ENCODE results near the gene TEX14.

DNA sequence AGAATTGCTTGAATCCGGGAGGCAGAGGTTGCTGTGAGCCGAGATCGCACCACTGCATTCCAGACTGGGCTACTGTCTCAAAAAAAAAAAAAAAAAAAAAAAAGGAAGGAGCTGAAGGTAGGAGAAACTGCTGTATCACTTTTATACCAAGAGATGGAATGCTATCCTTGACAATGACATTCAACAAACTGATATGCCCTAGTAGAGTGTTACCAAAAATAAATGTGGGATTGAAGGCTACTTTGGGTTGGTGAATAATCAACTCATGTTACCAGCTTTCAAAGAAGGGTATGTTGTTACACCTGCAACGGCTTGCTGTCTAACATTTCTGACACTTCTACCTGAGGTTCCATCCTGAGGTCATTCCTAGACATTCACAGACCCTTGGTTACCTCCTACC is 84.9 kb downstream of the TEX14 start:
- no peak for TF ChIP-seq SP1 (IDR thresholded peaks at IDR 0.05)
- TF ChIP-seq NFRKB (IDR thresholded peaks at IDR 0.05), result no peak
- TF ChIP-seq CTBP1 (IDR thresholded peaks at IDR 0.05; ENCODE audit: borderline replicate concordance), result no peak
- TF ChIP-seq ARNT (IDR thresholded peaks at IDR 0.05), result no peak
- TF ChIP-seq HDGF (IDR thresholded peaks at IDR 0.05; ENCODE audit: borderline replicate concordance), result no peak
- TF ChIP-seq ELF4 (IDR thresholded peaks at IDR 0.05), result no peak
- TF ChIP-seq BHLHE40 (IDR thresholded peaks at IDR 0.05; ENCODE audit: borderline replicate concordance), result no peak
- no peak for TF ChIP-seq LEF1 (IDR thresholded peaks at IDR 0.05; ENCODE audit: borderline replicate concordance)

Measured in HEK293T (cell line).